Stomach (tissue), 4 donors: ENCODE results near the gene BFAR.

Experiments used
- CTCF ChIP-seq, 7 experiments: fragments of 450-650 bp in 4 of 7; fragments of 200-600 bp in 3 of 7; sonication (generic) in 3 of 7; IDR thresholded peaks; one replicate each; pipeline ENCODE4 v1.5.1; 2016 to 2019; ENCODE audit warnings: antibody characterized with exemption in 7 of 7, control low read depth in 2 of 7, mild to moderate bottlenecking in 1 of 7
- EP300 ChIP-seq: sonication (generic); formaldehyde crosslinking; IDR thresholded peaks from one replicate; pipeline ENCODE4 v1.6.1; 2017; ENCODE audit warnings: antibody characterized with exemption
- POLR2AphosphoS5 ChIP-seq, 3 donors: sonication (generic); formaldehyde crosslinking; IDR thresholded peaks; one replicate each; pipeline ENCODE4 v1.6.1; 2016; ENCODE audit warnings: antibody characterized with exemption in 3 of 3

- TF ChIP-seq CTCF (IDR thresholded peaks at IDR 0.05), result no peak
- TF ChIP-seq EP300, result no peak
- no peak for TF ChIP-seq POLR2AphosphoS5 (IDR thresholded peaks at IDR 0.05)
Measured at GRCh38 chr16:14668556-14669223, 35.9 kb downstream of the BFAR start.
